Esophagus muscularis mucosa (tissue), 4 donors: Measurements from ENCODE around the gene SLC12A9. TPM values are rescaled to one million over a fixed set of nuclear protein-coding genes. Genes with fewer than 3 reads are reported as not detected.
A peak's percentile ranks its signal among the peaks of the same experiment; 100 is the strongest.

Experiments used
- DNase-seq: peaks from one replicate; pipeline ENCODE4 v3.0.0-alpha.2; 2017; ENCODE audit errors: extremely low spot score
- H3K27ac ChIP-seq, 4 donors: fragments of 200-600 bp; sonication (generic); replicated peaks in 1 of 4; 1 replicate in 3 of 4; 2 replicates in 1 of 4; pipeline ENCODE4 v1.5.1; 2016 to 2019; ENCODE audit warnings: mild to moderate bottlenecking in 1 of 4
- H3K27me3 ChIP-seq, 4 donors: fragments of 200-600 bp; sonication (generic); one replicate each; pipeline versions ENCODE4 v1.5.1 to v1.6.0; 2016 to 2019
- H3K36me3 ChIP-seq, 4 donors: fragments of 200-600 bp; sonication (generic); one replicate each; pipeline ENCODE4 v1.5.1; 2016 to 2019
- H3K4me1 ChIP-seq, 4 donors: fragments of 200-600 bp; sonication (generic); one replicate each; pipeline ENCODE4 v1.5.1; 2016 to 2019
- H3K4me3 ChIP-seq, 4 donors: fragments of 200-600 bp; sonication (generic); 1 replicate in 2 of 4; 2 replicates in 2 of 4; pipeline ENCODE4 v1.5.1; 2016 to 2019; ENCODE audit warnings: mild to moderate bottlenecking in 4 of 4, moderate library complexity in 1 of 4
- H3K9me3 ChIP-seq, 4 donors: fragments of 200-600 bp; sonication (generic); 1 replicate in 3 of 4; 2 replicates in 1 of 4; pipeline ENCODE4 v1.5.1; 2016 to 2019
- CTCF ChIP-seq, 3 experiments: fragments of 200-600 bp in 2 of 3; fragments of 450-650 bp in 1 of 3; sonication (generic) in 2 of 3; IDR thresholded peaks; one replicate each; pipeline ENCODE4 v1.5.1; 2017 to 2019; ENCODE audit warnings: antibody characterized with exemption in 3 of 3, mild to moderate bottlenecking in 2 of 3, moderate library complexity in 1 of 3
- EP300 ChIP-seq: sonication (generic); formaldehyde crosslinking; IDR thresholded peaks from one replicate; pipeline ENCODE4 v1.6.1; 2017; ENCODE audit warnings: antibody characterized with exemption
- POLR2A ChIP-seq: fragments of 450-650 bp; IDR thresholded peaks from one replicate; pipeline ENCODE4 v1.6.1; 2017; ENCODE audit warnings: antibody characterized with exemption, moderate library complexity, mild to moderate bottlenecking, low read depth
- POLR2AphosphoS5 ChIP-seq, 2 donors: sonication (generic); formaldehyde crosslinking; IDR thresholded peaks; one replicate each; pipeline ENCODE4 v1.6.1; 2017; ENCODE audit warnings: antibody characterized with exemption in 2 of 2
- WGBS: methylation state at CpG from one replicate; pipeline ENCODE4 v1.1.5; 2018; 5-methylcytosine and 5-hydroxymethylcytosine counted together
- intact Hi-C: fragments of 100-400 bp; cut with DNase I; formaldehyde crosslinking; loops from one replicate; pipeline ENCODE4 v1.15.1; 2023
- total RNA-seq, 4 donors: library from RNA; depleted of rRNA; stranded (reverse); fragments of >200 nt; gene quantifications; one replicate each; pipeline versions ENCODE4 v1.1.0 to v1.2.1, GENCODE V29; 2016

SLC12A9 gene
- total RNA-seq, 4 donors from 2014 or later, result 15.0 to 26.0 (median 19.9) TPM

- TF ChIP-seq CTCF (IDR thresholded peaks at IDR 0.05) (no peak), POLR2AphosphoS5 (IDR thresholded peaks at IDR 0.05) (peak in 1 of 2 donors; percentile 57)
- intact Hi-C loops, result no loop called here
- WGBS, result 62% methylated on average over 15 of the region's 46 CpGs
- Histone ChIP-seq H3K4me3 (peak overlapping the region; percentile 79 to 99 (median 84)), H3K4me1 (peaks cover 30 to 55% (median 50%) of the 10 kb centered on the region in 4 donors), H3K36me3 (peaks cover 11 to 51% (median 30%) of the 10 kb centered on the region in 4 donors), H3K27ac (peak overlapping the region; percentile 95 to 99 (median 97)), H3K27me3 (no peaks in the 10 kb centered on the region), H3K9me3 (no peaks in the 10 kb centered on the region)
- DNase-seq, result no peak
These were observed 13.6 kb downstream of the SLC12A9 start for GRCh38 chr7:100865938-100866728.

- H3K9me3 ChIP-seq, result no peaks in the 10 kb centered on the region
- intact Hi-C loops, result no loop called here
- DNase-seq, result no peak
- TF ChIP-seq POLR2A, result no peak
- TF ChIP-seq CTCF (IDR thresholded peaks at IDR 0.05), result no peak
- no peak for TF ChIP-seq POLR2AphosphoS5 (IDR thresholded peaks at IDR 0.05)
- TF ChIP-seq EP300, result no peak
- no peaks in the 10 kb centered on the region for H3K27me3 ChIP-seq
- 41% methylated on average over 5 of the region's 5 CpGs for WGBS
- H3K36me3 ChIP-seq, result peaks cover 11 to 51% (median 30%) of the 10 kb centered on the region in 4 donors
- peak overlapping the region; percentile 95 to 99 (median 97) for H3K27ac ChIP-seq
- peaks cover 30 to 55% (median 50%) of the 10 kb centered on the region in 4 donors for H3K4me1 ChIP-seq
- H3K4me3 ChIP-seq, result peak overlapping the region; percentile 79 to 99 (median 84)
These were observed 14.2 kb downstream of the SLC12A9 start for GRCh38 chr7:100866729-100867039.

- intact Hi-C loops, result no loop called here
- peak; percentile 97 for DNase-seq
- H3K4me1 ChIP-seq, result peaks cover 30 to 55% (median 50%) of the 10 kb centered on the region in 4 donors
- H3K36me3 ChIP-seq, result peaks cover 9 to 51% (median 30%) of the 10 kb centered on the region in 4 donors
- WGBS, result under 1% methylated on average over 24 of the region's 42 CpGs
- TF ChIP-seq POLR2A (no peak), POLR2AphosphoS5 (IDR thresholded peaks at IDR 0.05) (peak; percentile 78 to 81), EP300 (no peak)
- H3K9me3 ChIP-seq, result no peaks in the 10 kb centered on the region
- peak within 1 kb of the TSS; percentile 95 to 99 (median 97) for H3K27ac ChIP-seq
- peak within 1 kb of the TSS; percentile 79 to 99 (median 84) for H3K4me3 ChIP-seq
- no peaks in the 10 kb centered on the region for H3K27me3 ChIP-seq
These were observed 14.7 kb downstream of the SLC12A9 start, which contains the start of gene TRIP6 for GRCh38 chr7:100867040-100867775. TRIP6 (plus strand) TSS chr7:100867387; CDS start chr7:100867498, 111 bp downstream.

- peaks cover 15 to 51% (median 31%) of the 10 kb centered on the region in 4 donors for H3K36me3 ChIP-seq
- WGBS, result 27% methylated on average over 11 of the region's 27 CpGs
- H3K4me3 ChIP-seq, result peak overlapping the region; percentile 79 to 99 (median 84)
- TF ChIP-seq POLR2AphosphoS5 (IDR thresholded peaks at IDR 0.05), result no peak
- no peak for TF ChIP-seq CTCF (IDR thresholded peaks at IDR 0.05)
- TF ChIP-seq EP300, result no peak
- no peak for TF ChIP-seq POLR2A
- no peak for DNase-seq
- peaks cover 30 to 55% (median 50%) of the 10 kb centered on the region in 4 donors for H3K4me1 ChIP-seq
- H3K27me3 ChIP-seq, result no peaks in the 10 kb centered on the region
- intact Hi-C loops, result no loop called here
- no peaks in the 10 kb centered on the region for H3K9me3 ChIP-seq
- H3K27ac ChIP-seq, result peak overlapping the region; percentile 95 to 99 (median 97)
These were observed 15.4 kb downstream of the SLC12A9 start for GRCh38 chr7:100867776-100868485.
